ENCODE measurements around the gene TTC14. TPM values are rescaled to one million over a fixed set of nuclear protein-coding genes. Genes with fewer than 3 reads are reported as not detected.

TTC14 gene

GRCh38 chr3:180640987-180641386 is 39.0 kb downstream of the TTC14 start:
- no peaks in the 10 kb centered on the region for H3K4me1 ChIP-seq (ENCODE audit: control insufficient read depth, insufficient read depth, low read length)
- no peaks in the 10 kb centered on the region for H3K27me3 ChIP-seq (ENCODE audit: control insufficient read depth, insufficient read depth, low read length)
- no peak overlapping the region for H3K4me3 ChIP-seq (ENCODE audit: low read length)
- no peak overlapping the region for H3K9ac ChIP-seq (ENCODE audit: low read depth, low read length)
- no peak overlapping the region for H3K4me2 ChIP-seq (ENCODE audit: low read length)
- no peaks in the 10 kb centered on the region for H3K36me3 ChIP-seq (ENCODE audit: insufficient read depth, low read length)
- H3K9me3 ChIP-seq (replicated peaks; ENCODE audit: low read length): no peaks in the 10 kb centered on the region

GRCh38 chr3:180646187-180646790 is 44.3 kb downstream of the TTC14 start:
- H3K4me1 ChIP-seq (ENCODE audit: control insufficient read depth, insufficient read depth, low read length): no peaks in the 10 kb centered on the region
- H3K36me3 ChIP-seq (ENCODE audit: insufficient read depth, low read length): no peaks in the 10 kb centered on the region
- H3K9me3 ChIP-seq (replicated peaks; ENCODE audit: low read length): no peaks in the 10 kb centered on the region
- no peak overlapping the region for H3K4me2 ChIP-seq (ENCODE audit: low read length)
- no peak overlapping the region for H3K9ac ChIP-seq (ENCODE audit: low read depth, low read length)
- H3K27me3 ChIP-seq (ENCODE audit: control insufficient read depth, insufficient read depth, low read length): no peaks in the 10 kb centered on the region
- H3K4me3 ChIP-seq (ENCODE audit: low read length): no peak overlapping the region

- Histone ChIP-seq H3K4me3 (ENCODE audit: low read length) (no peak overlapping the region), H3K4me1 (ENCODE audit: control insufficient read depth, insufficient read depth, low read length) (no peaks in the 10 kb centered on the region), H3K27me3 (ENCODE audit: control insufficient read depth, insufficient read depth, low read length) (no peaks in the 10 kb centered on the region), H3K9me3 (replicated peaks; ENCODE audit: low read length) (no peaks in the 10 kb centered on the region), H3K9ac (ENCODE audit: low read depth, low read length) (no peak overlapping the region), H3K4me2 (ENCODE audit: low read length) (no peak overlapping the region), H3K36me3 (ENCODE audit: insufficient read depth, low read length) (no peaks in the 10 kb centered on the region)
Measured at GRCh38 chr3:180656406-180656805, 54.4 kb downstream of the TTC14 start.

GRCh38 chr3:180657094-180657493 is 55.1 kb downstream of the TTC14 start:
- no peak overlapping the region for H3K9ac ChIP-seq (ENCODE audit: low read depth, low read length)
- H3K4me3 ChIP-seq (ENCODE audit: low read length): no peak overlapping the region
- no peaks in the 10 kb centered on the region for H3K27me3 ChIP-seq (ENCODE audit: control insufficient read depth, insufficient read depth, low read length)
- H3K4me2 ChIP-seq (ENCODE audit: low read length): no peak overlapping the region
- no peaks in the 10 kb centered on the region for H3K36me3 ChIP-seq (ENCODE audit: insufficient read depth, low read length)
- no peaks in the 10 kb centered on the region for H3K9me3 ChIP-seq (replicated peaks; ENCODE audit: low read length)
- H3K4me1 ChIP-seq (ENCODE audit: control insufficient read depth, insufficient read depth, low read length): no peaks in the 10 kb centered on the region

Small RNA genes lying within 50 kb of the gene (small RNA-seq; reads per million reads assigned to genes)
- gene AC068298.1: not detected
- not detected for gene RNU6-486P
